ENCODE data around the gene KCNK15. TPM values are rescaled to one million over a fixed set of nuclear protein-coding genes. Genes with fewer than 3 reads are reported as not detected.

The KCNK15 gene
- total and polyA plus RNA-seq, 9 donors: 0.13 to 0.58 (median 0.36) TPM; not detected in 2

DNA sequence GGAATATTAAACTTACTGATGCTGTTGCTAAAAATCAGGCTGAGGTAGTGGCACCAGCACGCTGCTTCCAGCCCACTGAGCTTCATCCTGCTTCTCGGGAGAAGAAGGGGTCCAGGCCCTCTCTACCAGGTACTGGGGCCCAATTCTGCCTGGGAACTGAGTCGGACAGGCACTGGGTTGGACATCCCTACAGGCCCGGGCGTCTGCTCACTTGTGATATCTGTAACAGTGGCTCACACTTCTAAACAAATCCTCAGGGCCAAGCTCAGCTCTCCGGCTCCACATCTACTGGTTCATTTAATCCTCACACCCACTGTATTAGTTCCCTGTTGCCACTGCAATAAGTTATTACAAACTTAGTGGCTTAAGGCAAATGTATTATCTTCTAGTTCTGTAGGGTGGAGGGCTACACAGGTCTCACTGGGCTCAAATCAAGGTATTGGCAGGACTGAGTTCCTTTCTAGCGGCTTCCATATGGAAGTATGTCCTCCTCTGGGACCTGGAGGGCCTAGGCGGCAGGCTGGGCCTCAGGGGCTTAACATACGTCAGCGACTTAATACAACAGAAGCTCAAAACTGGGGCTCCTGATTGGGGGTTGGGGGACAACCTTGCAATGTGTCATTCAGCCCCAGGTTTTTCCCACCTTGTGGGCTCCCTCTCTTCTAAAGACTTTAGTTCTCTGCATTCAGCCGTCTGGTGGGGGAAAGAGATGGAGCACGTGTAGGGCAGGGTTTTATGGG lies 1.6 kb upstream of the KCNK15 start:
- no peak for DNase-seq
- H3K4me1 ChIP-seq (ENCODE audit: control insufficient read depth, insufficient read depth, low read length): peaks cover 22% of the 10 kb centered on the region
- WGBS (ENCODE audit: insufficient coverage): 60% methylated on average over 7 of the region's 12 CpGs

DNA sequence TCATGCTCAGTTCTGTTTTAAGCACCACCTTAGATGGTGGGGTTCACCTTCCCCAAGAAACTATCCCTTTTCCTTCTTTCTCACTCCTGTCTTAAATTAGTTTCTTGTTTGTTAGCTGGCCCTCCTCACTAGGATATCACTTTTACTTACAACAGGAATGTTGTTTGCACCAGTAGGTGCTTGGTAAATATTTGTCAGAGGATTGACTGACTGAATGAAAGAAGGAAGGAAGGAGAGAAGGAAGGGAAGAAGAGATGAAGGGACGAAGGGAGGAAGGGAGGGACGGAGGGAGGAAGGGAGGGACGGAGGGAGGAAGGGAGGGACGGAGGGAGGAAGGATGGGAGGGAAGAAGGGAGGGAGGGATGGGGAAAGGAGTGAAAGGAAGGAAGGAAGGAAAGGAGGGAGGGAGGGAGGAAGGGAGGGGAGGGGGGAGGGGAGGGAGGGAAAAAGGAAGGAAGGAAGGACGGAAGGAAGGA lies 505 bp upstream of the KCNK15 start:
- peak; percentile 55 for DNase-seq
- H3K9me3 ChIP-seq (replicated peaks; ENCODE audit: control insufficient read depth, low read depth, low read length): no peaks in the 10 kb centered on the region
- WGBS (ENCODE audit: insufficient coverage): 0% methylated on average over 4 of the region's 5 CpGs
- peaks cover 33% of the 10 kb centered on the region for H3K27me3 ChIP-seq (ENCODE audit: control insufficient read depth, insufficient read depth, low read length)
- no peak overlapping the region for H3K27ac ChIP-seq (ENCODE audit: low read length)
- no peaks in the 10 kb centered on the region for H3K36me3 ChIP-seq (ENCODE audit: control insufficient read depth, insufficient read depth, low read length)
- peaks cover 13% of the 10 kb centered on the region for H3K4me1 ChIP-seq (ENCODE audit: control insufficient read depth, insufficient read depth, low read length)
- peak overlapping the region; percentile 40 for H3K4me3 ChIP-seq (ENCODE audit: low read length)

More for the DNA sequence above, 1.6 kb upstream of the KCNK15 start:
- Histone ChIP-seq H3K36me3 (ENCODE audit: control insufficient read depth, insufficient read depth, low read length) (no peaks in the 10 kb centered on the region), H3K27ac (ENCODE audit: low read length) (no peak overlapping the region), H3K9me3 (replicated peaks; ENCODE audit: control insufficient read depth, low read depth, low read length) (no peaks in the 10 kb centered on the region), H3K27me3 (ENCODE audit: control insufficient read depth, insufficient read depth, low read length) (peaks cover 23% of the 10 kb centered on the region), H3K4me3 (ENCODE audit: low read length) (no peak overlapping the region)

DNA sequence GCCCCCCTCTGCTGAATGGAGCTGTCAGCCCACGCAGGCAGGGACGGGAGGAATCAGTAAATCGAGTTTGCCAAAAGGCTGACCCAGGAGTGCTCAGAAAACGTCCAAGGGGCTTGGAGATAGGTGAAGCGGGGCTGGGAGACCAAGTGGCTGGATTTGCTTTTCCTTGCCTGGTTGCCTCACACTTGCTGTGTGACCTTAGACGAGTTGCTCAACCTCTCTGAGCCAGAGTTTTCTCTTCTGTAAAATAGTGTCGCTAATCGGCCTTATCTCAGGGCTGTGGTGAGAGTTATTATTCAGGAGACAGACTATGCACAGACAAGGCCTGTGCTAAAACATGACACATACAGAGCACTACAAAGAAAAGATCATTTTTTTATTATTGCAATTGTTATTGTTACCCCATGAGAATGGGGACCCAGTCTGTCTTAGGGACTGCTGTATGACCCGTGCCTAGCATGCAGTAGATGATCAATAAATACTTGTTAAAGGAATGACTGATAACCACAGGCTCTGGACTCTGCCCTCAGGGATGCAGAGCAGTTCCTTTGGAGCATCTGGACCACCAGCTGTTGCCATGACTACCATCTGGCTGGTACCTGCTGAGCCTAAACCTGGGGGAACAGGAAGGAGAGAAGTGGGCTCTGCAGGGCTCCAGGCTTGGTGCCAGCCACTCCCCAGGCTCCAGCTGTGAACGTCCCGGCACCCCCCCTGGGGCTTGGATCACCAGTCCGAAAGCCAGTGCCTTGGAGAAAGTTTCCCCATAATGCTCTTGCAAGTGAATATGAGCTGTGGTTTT lies 901 bp downstream of the KCNK15 start:
- Histone ChIP-seq H3K4me1 (ENCODE audit: control insufficient read depth, insufficient read depth, low read length) (peaks cover 12% of the 10 kb centered on the region), H3K27me3 (ENCODE audit: control insufficient read depth, insufficient read depth, low read length) (peaks cover 35% of the 10 kb centered on the region), H3K9me3 (replicated peaks; ENCODE audit: control insufficient read depth, low read depth, low read length) (no peaks in the 10 kb centered on the region), H3K4me3 (ENCODE audit: low read length) (peak overlapping the region; percentile 40), H3K27ac (ENCODE audit: low read length) (no peak overlapping the region), H3K36me3 (ENCODE audit: control insufficient read depth, insufficient read depth, low read length) (no peaks in the 10 kb centered on the region)
- DNase-seq: no peak
- 25% methylated on average over 5 of the region's 12 CpGs for WGBS (ENCODE audit: insufficient coverage)

DNA sequence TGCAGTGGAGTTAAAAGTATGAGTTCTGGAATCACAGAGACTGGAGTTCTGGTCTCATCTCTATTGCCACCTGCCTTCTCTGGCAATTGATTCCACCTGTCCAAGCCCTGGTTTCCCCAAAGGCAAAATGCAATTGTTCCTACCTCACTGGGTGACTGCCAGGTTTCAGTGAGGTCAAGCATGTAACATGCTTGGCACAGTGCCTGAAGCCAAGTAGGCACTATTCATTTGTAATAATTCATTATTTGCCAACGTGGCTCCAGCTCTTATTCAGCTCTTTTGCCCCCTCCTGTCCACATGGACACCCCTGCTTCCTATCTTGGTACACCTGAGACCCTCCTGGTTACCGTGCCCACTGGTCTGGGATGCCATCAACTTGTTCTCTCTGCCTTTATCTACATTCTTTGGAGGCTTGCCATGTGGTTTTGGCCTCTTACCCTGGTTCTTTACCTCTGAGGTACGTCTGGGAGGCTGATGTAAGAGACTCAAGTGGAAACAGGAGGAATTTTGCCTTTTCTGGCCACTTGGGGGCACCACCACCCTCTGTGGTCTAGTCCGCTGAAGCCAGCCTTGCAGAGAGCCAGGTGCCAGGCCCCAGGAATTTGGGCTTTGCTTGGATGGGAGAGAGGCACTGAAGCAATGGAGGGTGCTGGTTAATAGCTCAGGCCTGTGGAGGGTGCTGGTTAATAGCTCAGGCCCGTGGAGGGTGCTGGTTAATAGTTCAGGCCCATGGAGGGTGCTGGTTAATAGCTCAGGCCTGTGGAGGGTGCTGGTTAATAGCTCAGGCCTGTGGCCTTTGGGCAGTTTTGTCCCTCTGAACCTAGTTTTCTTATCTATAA lies 1.7 kb downstream of the KCNK15 start:
- Histone ChIP-seq H3K4me1 (ENCODE audit: control insufficient read depth, insufficient read depth, low read length) (peaks cover 12% of the 10 kb centered on the region), H3K36me3 (ENCODE audit: control insufficient read depth, insufficient read depth, low read length) (no peaks in the 10 kb centered on the region), H3K4me3 (ENCODE audit: low read length) (no peak overlapping the region), H3K9me3 (replicated peaks; ENCODE audit: control insufficient read depth, low read depth, low read length) (no peaks in the 10 kb centered on the region), H3K27ac (ENCODE audit: low read length) (no peak overlapping the region), H3K27me3 (ENCODE audit: control insufficient read depth, insufficient read depth, low read length) (peaks cover 40% of the 10 kb centered on the region)
- WGBS (ENCODE audit: insufficient coverage): 23% methylated on average over 3 of the region's 5 CpGs
- DNase-seq: peak; percentile 75

DNA sequence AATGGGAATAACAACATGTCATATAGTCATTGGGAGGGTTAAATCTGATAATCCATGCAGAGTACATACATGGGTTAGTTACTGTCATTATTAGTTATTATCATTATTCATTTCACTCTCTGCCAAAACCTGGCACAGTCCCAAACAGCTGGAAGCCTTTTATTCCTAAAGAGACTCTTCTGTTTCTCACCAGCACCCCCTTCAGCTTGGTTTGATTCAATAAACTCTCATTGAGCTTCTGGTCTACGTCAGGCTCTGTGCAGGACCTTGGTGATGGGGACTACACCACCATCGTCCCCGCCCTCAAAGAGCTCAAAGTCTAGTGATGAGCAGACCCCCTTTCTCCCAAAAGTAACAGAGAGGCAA lies 2.3 kb downstream of the KCNK15 start:
- WGBS (ENCODE audit: insufficient coverage): no CpG with 5 or more reads among the region's 3 CpGs
- Histone ChIP-seq H3K4me1 (ENCODE audit: control insufficient read depth, insufficient read depth, low read length) (peaks cover 12% of the 10 kb centered on the region), H3K27ac (ENCODE audit: low read length) (no peak overlapping the region), H3K36me3 (ENCODE audit: control insufficient read depth, insufficient read depth, low read length) (no peaks in the 10 kb centered on the region), H3K4me3 (ENCODE audit: low read length) (no peak overlapping the region), H3K9me3 (replicated peaks; ENCODE audit: control insufficient read depth, low read depth, low read length) (no peaks in the 10 kb centered on the region), H3K27me3 (ENCODE audit: control insufficient read depth, insufficient read depth, low read length) (peaks cover 40% of the 10 kb centered on the region)
- peak; percentile 75 for DNase-seq

DNA sequence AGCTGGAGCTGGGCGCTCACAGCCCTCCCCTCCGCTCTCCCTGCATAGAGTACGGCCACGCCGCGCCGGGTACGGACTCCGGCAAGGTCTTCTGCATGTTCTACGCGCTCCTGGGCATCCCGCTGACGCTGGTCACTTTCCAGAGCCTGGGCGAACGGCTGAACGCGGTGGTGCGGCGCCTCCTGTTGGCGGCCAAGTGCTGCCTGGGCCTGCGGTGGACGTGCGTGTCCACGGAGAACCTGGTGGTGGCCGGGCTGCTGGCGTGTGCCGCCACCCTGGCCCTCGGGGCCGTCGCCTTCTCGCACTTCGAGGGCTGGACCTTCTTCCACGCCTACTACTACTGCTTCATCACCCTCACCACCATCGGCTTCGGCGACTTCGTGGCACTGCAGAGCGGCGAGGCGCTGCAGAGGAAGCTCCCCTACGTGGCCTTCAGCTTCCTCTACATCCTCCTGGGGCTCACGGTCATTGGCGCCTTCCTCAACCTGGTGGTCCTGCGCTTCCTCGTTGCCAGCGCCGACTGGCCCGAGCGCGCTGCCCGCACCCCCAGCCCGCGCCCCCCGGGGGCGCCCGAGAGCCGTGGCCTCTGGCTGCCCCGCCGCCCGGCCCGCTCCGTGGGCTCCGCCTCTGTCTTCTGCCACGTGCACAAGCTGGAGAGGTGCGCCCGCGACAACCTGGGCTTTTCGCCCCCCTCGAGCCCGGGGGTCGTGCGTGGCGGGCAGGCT lies 4.6 kb downstream of the KCNK15 start:
- peaks cover 12% of the 10 kb centered on the region for H3K4me1 ChIP-seq (ENCODE audit: control insufficient read depth, insufficient read depth, low read length)

DNA sequence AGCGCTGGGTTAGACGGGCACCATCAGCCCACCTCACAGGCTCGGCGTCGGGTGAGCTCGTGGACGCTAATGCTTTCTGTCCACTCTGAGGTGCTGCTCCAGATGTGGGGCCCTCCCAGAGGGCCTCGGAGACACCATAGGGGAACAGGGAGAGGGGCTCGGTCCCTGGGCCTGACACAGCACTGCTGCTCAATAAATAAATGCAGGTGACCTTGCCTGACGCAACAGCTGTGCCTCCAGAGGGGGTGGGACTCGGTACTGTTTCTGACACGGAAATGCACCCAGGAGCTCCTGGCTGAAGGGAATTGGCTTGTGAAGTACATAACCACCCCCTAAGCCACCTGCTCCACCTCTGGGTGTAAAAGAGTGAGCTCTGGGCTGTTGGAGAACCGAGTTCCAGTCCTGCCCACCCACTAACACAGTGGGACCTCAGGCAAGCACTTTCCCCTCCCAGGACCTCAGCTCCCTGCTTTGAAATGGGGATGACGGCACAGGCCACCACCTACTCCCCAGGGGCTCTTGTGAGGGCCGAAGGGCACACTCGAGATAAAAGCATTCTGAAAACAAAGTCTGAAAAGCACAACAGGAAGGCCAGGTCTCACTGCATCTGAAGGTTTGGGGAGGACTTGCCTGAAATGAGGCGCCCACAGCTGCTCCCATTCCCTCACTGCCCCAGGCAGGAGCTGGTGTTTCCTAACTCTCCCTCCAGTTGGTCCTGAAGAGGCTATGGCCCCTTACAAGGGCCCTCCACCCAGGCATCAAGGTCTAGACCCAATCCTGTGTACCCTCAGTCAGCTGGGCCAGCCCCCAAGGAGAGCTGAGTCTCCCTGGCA lies 6.7 kb downstream of the KCNK15 start:
- H3K27me3 ChIP-seq (ENCODE audit: control insufficient read depth, insufficient read depth, low read length): peaks cover 18% of the 10 kb centered on the region
- no peak overlapping the region for H3K4me3 ChIP-seq (ENCODE audit: low read length)
- no peak overlapping the region for H3K27ac ChIP-seq (ENCODE audit: low read length)
- no peak for DNase-seq
- no peaks in the 10 kb centered on the region for H3K9me3 ChIP-seq (replicated peaks; ENCODE audit: control insufficient read depth, low read depth, low read length)
- H3K36me3 ChIP-seq (ENCODE audit: control insufficient read depth, insufficient read depth, low read length): no peaks in the 10 kb centered on the region
- peaks cover 2% of the 10 kb centered on the region for H3K4me1 ChIP-seq (ENCODE audit: control insufficient read depth, insufficient read depth, low read length)
- WGBS (ENCODE audit: insufficient coverage): 64% methylated on average over 11 of the region's 17 CpGs

More for the DNA sequence above, 4.6 kb downstream of the KCNK15 start:
- 58% methylated on average over 67 of the region's 73 CpGs for WGBS (ENCODE audit: insufficient coverage)
- no peak for DNase-seq
- no peaks in the 10 kb centered on the region for H3K9me3 ChIP-seq (replicated peaks; ENCODE audit: control insufficient read depth, low read depth, low read length)
- H3K4me3 ChIP-seq (ENCODE audit: low read length): no peak overlapping the region
- H3K27ac ChIP-seq (ENCODE audit: low read length): no peak overlapping the region
- H3K36me3 ChIP-seq (ENCODE audit: control insufficient read depth, insufficient read depth, low read length): no peaks in the 10 kb centered on the region
- H3K27me3 ChIP-seq (ENCODE audit: control insufficient read depth, insufficient read depth, low read length): peaks cover 32% of the 10 kb centered on the region

DNA sequence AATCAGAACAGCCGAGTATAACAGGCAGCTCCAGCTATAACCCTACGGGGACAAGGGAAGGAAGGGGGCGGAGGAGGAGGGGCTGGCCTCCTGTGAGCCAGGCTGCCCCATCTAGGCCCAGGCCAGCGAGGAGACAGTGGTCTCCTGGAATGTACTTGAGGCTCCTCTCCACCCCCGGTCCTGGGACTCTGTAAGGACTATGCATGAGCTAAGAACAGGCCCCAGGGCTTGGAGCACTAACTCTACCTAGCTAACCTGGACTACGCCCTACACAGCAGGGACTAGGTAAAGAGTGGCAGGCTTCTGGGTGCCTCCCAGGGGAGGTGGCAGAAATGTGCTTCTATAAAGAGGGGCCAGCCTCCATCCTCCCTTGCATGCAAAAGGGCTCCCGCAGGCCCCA lies 8.9 kb downstream of the KCNK15 start:
- Histone ChIP-seq H3K4me3 (ENCODE audit: low read length) (no peak overlapping the region), H3K9me3 (replicated peaks; ENCODE audit: control insufficient read depth, low read depth, low read length) (no peaks in the 10 kb centered on the region), H3K27me3 (ENCODE audit: control insufficient read depth, insufficient read depth, low read length) (peaks cover 14% of the 10 kb centered on the region), H3K4me1 (ENCODE audit: control insufficient read depth, insufficient read depth, low read length) (peaks cover 2% of the 10 kb centered on the region), H3K36me3 (ENCODE audit: control insufficient read depth, insufficient read depth, low read length) (no peaks in the 10 kb centered on the region), H3K27ac (ENCODE audit: low read length) (no peak overlapping the region)
- no peak for DNase-seq
- WGBS (ENCODE audit: insufficient coverage): 50% methylated on average over 3 of the region's 7 CpGs

Data from muscle of leg (tissue), 11 donors.